Liver (tissue), 3 donors: ENCODE measurements around the gene QRICH1.

Source experiments
- FOXA2 ChIP-seq: IDR thresholded peaks from 2 replicates; pipeline ENCODE4 v1.6.1; 2016; ENCODE audit warnings: antibody characterized with exemption
- HNF4G ChIP-seq: IDR thresholded peaks from 2 replicates; pipeline ENCODE4 v1.6.1; 2016; ENCODE audit warnings: antibody characterized with exemption
- JUND ChIP-seq, 2 donors: IDR thresholded peaks; 2 replicates each; pipeline ENCODE4 v1.6.1; 2016; ENCODE audit warnings: antibody characterized with exemption in 2 of 2
- NR2F2 ChIP-seq: IDR thresholded peaks from 2 replicates; pipeline ENCODE4 v1.6.1; 2016; ENCODE audit warnings: antibody characterized with exemption
- RAD21 ChIP-seq, 2 donors: IDR thresholded peaks; 2 replicates each; pipeline ENCODE4 v1.6.1; 2016; ENCODE audit warnings: antibody characterized with exemption in 2 of 2, mild to moderate bottlenecking in 2 of 2
- TAF1 ChIP-seq: conservative IDR thresholded peaks from 2 replicates; pipeline ENCODE4 v1.6.1; 2016; ENCODE audit warnings: antibody characterized with exemption, mild to moderate bottlenecking
- TF ChIP-seq, protein P1 (sequence below): fragments of 150-350 bp; IDR thresholded peaks from 2 replicates; pipeline ENCODE4 v1.5.1; 2017; ENCODE audit warnings: improper control_type of control experiment, low read depth, low read length; ENCODE audit not compliant: missing input control
- TF ChIP-seq, protein P2 (sequence below): IDR thresholded peaks from 2 replicates; pipeline ENCODE4 v1.6.1; 2016; ENCODE audit warnings: antibody characterized with exemption, mild to moderate bottlenecking
- TF ChIP-seq, protein P3 (sequence below): IDR thresholded peaks from 2 replicates; pipeline ENCODE4 v1.6.1; 2016; ENCODE audit warnings: antibody characterized with exemption
- donor health status: healthy.
- donor health status: healthy.

DNA sequence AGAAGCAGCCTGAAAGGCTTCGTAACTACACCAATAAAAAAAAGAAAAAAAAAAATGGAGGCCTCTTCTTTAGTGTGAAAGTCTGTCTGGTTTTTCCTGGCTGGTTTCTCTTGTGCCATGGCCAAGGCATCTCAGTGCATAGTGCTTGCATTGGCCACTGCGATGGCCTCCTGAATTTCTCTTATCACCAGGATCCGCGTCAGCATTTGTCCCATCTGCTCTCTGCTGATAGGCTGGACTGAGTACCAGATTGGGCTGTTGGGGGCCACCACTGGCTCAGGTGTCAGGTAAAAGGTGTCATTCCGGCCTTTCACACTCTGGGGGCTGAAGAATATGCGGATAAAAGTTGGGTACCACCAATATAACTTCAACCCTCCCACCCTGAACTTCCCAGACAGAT is 63.5 kb downstream of the QRICH1 start:
- TF ChIP-seq TAF1 (no peak), NR2F2 (no peak), HNF4G (no peak), RAD21 (IDR thresholded peaks at IDR 0.05) (no peak), JUND (IDR thresholded peaks at IDR 0.05) (no peak), FOXA2 (no peak)
- TF ChIP-seq, protein P1, sequence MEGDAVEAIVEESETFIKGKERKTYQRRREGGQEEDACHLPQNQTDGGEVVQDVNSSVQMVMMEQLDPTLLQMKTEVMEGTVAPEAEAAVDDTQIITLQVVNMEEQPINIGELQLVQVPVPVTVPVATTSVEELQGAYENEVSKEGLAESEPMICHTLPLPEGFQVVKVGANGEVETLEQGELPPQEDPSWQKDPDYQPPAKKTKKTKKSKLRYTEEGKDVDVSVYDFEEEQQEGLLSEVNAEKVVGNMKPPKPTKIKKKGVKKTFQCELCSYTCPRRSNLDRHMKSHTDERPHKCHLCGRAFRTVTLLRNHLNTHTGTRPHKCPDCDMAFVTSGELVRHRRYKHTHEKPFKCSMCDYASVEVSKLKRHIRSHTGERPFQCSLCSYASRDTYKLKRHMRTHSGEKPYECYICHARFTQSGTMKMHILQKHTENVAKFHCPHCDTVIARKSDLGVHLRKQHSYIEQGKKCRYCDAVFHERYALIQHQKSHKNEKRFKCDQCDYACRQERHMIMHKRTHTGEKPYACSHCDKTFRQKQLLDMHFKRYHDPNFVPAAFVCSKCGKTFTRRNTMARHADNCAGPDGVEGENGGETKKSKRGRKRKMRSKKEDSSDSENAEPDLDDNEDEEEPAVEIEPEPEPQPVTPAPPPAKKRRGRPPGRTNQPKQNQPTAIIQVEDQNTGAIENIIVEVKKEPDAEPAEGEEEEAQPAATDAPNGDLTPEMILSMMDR: no peak
- TF ChIP-seq, protein P2, sequence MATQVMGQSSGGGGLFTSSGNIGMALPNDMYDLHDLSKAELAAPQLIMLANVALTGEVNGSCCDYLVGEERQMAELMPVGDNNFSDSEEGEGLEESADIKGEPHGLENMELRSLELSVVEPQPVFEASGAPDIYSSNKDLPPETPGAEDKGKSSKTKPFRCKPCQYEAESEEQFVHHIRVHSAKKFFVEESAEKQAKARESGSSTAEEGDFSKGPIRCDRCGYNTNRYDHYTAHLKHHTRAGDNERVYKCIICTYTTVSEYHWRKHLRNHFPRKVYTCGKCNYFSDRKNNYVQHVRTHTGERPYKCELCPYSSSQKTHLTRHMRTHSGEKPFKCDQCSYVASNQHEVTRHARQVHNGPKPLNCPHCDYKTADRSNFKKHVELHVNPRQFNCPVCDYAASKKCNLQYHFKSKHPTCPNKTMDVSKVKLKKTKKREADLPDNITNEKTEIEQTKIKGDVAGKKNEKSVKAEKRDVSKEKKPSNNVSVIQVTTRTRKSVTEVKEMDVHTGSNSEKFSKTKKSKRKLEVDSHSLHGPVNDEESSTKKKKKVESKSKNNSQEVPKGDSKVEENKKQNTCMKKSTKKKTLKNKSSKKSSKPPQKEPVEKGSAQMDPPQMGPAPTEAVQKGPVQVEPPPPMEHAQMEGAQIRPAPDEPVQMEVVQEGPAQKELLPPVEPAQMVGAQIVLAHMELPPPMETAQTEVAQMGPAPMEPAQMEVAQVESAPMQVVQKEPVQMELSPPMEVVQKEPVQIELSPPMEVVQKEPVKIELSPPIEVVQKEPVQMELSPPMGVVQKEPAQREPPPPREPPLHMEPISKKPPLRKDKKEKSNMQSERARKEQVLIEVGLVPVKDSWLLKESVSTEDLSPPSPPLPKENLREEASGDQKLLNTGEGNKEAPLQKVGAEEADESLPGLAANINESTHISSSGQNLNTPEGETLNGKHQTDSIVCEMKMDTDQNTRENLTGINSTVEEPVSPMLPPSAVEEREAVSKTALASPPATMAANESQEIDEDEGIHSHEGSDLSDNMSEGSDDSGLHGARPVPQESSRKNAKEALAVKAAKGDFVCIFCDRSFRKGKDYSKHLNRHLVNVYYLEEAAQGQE: no peak
- TF ChIP-seq, protein P3, sequence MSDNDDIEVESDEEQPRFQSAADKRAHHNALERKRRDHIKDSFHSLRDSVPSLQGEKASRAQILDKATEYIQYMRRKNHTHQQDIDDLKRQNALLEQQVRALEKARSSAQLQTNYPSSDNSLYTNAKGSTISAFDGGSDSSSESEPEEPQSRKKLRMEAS: no peak
